ENCODE measurements around the gene CERK. TPM values are rescaled to one million over a fixed set of nuclear protein-coding genes. Genes with fewer than 3 reads are reported as not detected.

Gene CERK
- total and polyA plus RNA-seq, 2 of the 8 experiments (the other 6 are each of a cell fraction or from before 2014, with no cell fraction given) = 26.6 to 59.0 TPM

GRCh38 chr22:46748206-46748907 lies 10.3 kb upstream of the CERK start:
- H4K91ac ChIP-seq (replicated peaks; ENCODE audit: insufficient read length, low read length) = no peak overlapping the region
- no peak overlapping the region for H2BK20ac ChIP-seq (ENCODE audit: low read length)
- no peaks in the 10 kb centered on the region for H3K79me2 ChIP-seq (ENCODE audit: control insufficient read depth in 1 of 2, insufficient read depth in 2 of 2, low read length in 2 of 2)
- no peak overlapping the region for H2AK5ac ChIP-seq (ENCODE audit: low read depth, low read length)
- ChIA-PET POLR2A (ENCODE audit: partially characterized antibody) (interaction anchor here (1.3 to 4.4 kb wide), 3 partner anchors 8 to 14 kb away, joined by 3 to 25 read pairs (median 4); partner anchors contain the start of gene TBC1D22A), CTCF (ENCODE audit: partially characterized antibody) (interaction anchor here (0.9 to 2.9 kb wide), 4 partner anchors 9 to 112 kb away, joined by 3 to 15 read pairs (median 3); no protein-coding TSS in a partner anchor)
- H3K9ac ChIP-seq (replicated peaks in 1 of 4; ENCODE audit: extremely low read depth in 1 of 4, low read depth in 3 of 4, low read length in 3 of 4) = no peak overlapping the region
- DNase-seq (ENCODE audit: low read depth in 1 of 2, low spot score in 2 of 2) (no peak), FAIRE-seq (no peak)
- no peak overlapping the region for H3K56ac ChIP-seq (replicated peaks; ENCODE audit: insufficient read length, low read depth, low read length)
- H2BK12ac ChIP-seq (ENCODE audit: low read depth, low read length) = no peak overlapping the region
- H3K18ac ChIP-seq (ENCODE audit: extremely low read depth, low read length) = no peak overlapping the region
- no peak overlapping the region for H3K27ac ChIP-seq (ENCODE audit: low read depth, low read length)
- H3K9me3 ChIP-seq (ENCODE audit: insufficient read depth in 2 of 2, low read depth in 1 of 2, low read length in 1 of 2) = no peaks in the 10 kb centered on the region
- no peaks in the 10 kb centered on the region for H4K20me1 ChIP-seq (replicated peaks in 1 of 2; ENCODE audit: control insufficient read depth in 1 of 2, insufficient read depth in 2 of 2, low read length in 2 of 2)
- no peak overlapping the region for H3K4me2 ChIP-seq (ENCODE audit: insufficient read depth in 1 of 2, low read depth in 2 of 2, low read length in 2 of 2)
- no peak overlapping the region for H3K23ac ChIP-seq (ENCODE audit: insufficient read length)
- no peaks in the 10 kb centered on the region for H3K23me2 ChIP-seq (ENCODE audit: low read depth, low read length)
- no peaks in the 10 kb centered on the region for H3K36me3 ChIP-seq (ENCODE audit: control insufficient read depth in 2 of 4, insufficient read depth in 4 of 4, low read length in 3 of 4)
- H3K4ac ChIP-seq (replicated peaks; ENCODE audit: insufficient read length, low read depth, low read length) = no peak overlapping the region
- 94% methylated on average over 15 of the region's 20 CpGs; no CpG with 5 or more reads in 1 of the 2 experiments for WGBS, 2 experiments (ENCODE audit: extremely low coverage in 1 of 2, insufficient coverage in 1 of 2, insufficient read length in 1 of 2, insufficient replicate concordance in 2 of 2, low coverage in 1 of 2, low lambda C conversion rate in 2 of 2, missing lambda C conversion rate in 1 of 2)
- peaks cover 0 to 4% (median 2%) of the 10 kb centered on the region in 4 experiments; a peak in 5 of 7 replicates for H3K27me3 ChIP-seq (replicated peaks in 1 of 4; ENCODE audit: control insufficient read depth in 3 of 4, extremely low read depth in 1 of 4, insufficient read depth in 3 of 4, low read length in 3 of 4)
- no peak overlapping the region for H2AFZ ChIP-seq (ENCODE audit: low read length)
- no peak overlapping the region; the same call in 1 of the 2 replicates for H2BK15ac ChIP-seq (ENCODE audit: low read length)
- no peak overlapping the region for H4K5ac ChIP-seq (ENCODE audit: insufficient read length, low read depth, low read length)
- H2BK5ac ChIP-seq (ENCODE audit: low read depth, low read length) = no peak overlapping the region
- H2BK120ac ChIP-seq (replicated peaks; ENCODE audit: low read depth, low read length) = no peak overlapping the region
- H3K4me1 ChIP-seq (replicated peaks in 1 of 4; ENCODE audit: control insufficient read depth in 3 of 4, insufficient read depth in 4 of 4, low read length in 3 of 4) = no peaks in the 10 kb centered on the region
- H4K8ac ChIP-seq (ENCODE audit: extremely low read depth, insufficient read depth, low read length) = no peak overlapping the region; the same call in 1 of the 2 replicates
- H3K79me1 ChIP-seq (ENCODE audit: low read depth, low read length) = no peaks in the 10 kb centered on the region
- no peak overlapping the region for H3K14ac ChIP-seq (ENCODE audit: insufficient read length)
- H3K4me3 ChIP-seq (ENCODE audit: extremely low read depth in 1 of 4, insufficient read depth in 2 of 4, low read depth in 3 of 4, low read length in 4 of 4) = no peak overlapping the region
- TF ChIP-seq CREB1 (IDR thresholded peaks at IDR 0.05) = no peak
- TF ChIP-seq JUN (IDR thresholded peaks at IDR 0.05; ENCODE audit: low read depth, low read length) = no peak
- TF ChIP-seq RBBP5 (IDR thresholded peaks at IDR 0.05; ENCODE audit: borderline replicate concordance, low read depth, low read length) = no peak
- no peak for TF ChIP-seq KDM4A (IDR thresholded peaks at IDR 0.05; ENCODE audit: low read depth, low read length, severe bottlenecking)
- no peak for TF ChIP-seq TEAD4 (IDR thresholded peaks at IDR 0.05; ENCODE audit: low read depth, low read length)
- no peak for TF ChIP-seq CHD1 (IDR thresholded peaks at IDR 0.05; ENCODE audit: low read depth, low read length)
- TF ChIP-seq ZNF274 (IDR thresholded peaks at IDR 0.05; ENCODE audit: borderline replicate concordance, extremely low read depth, low read length) = no peak
- TF ChIP-seq RNF2 (IDR thresholded peaks at IDR 0.05; ENCODE audit: borderline replicate concordance, low read depth, low read length, missing control alignments, poor library complexity, severe bottlenecking) = no peak
- TF ChIP-seq RFX5 (IDR thresholded peaks at IDR 0.05; ENCODE audit: borderline replicate concordance, low read depth, low read length) = no peak
- no peak for TF ChIP-seq SUZ12 (IDR thresholded peaks at IDR 0.05; ENCODE audit: low read length)
- TF ChIP-seq ATF2 (IDR thresholded peaks at IDR 0.05; ENCODE audit: low read length) = no peak

Data from H1 (cell line).